Measurements from ENCODE around the gene STARD13. TPM values are rescaled to one million over a fixed set of nuclear protein-coding genes. Genes with fewer than 3 reads are reported as not detected.

STARD13 gene
- total and polyA plus RNA-seq, 8 donors, result 4.4 to 158 (median 44.0) TPM

GRCh38 chr13:33207615-33207961, 78.0 kb downstream of the STARD13 start:
- peak in 1 of 2 donors; percentile 84 for DNase-seq
- no peaks in the 10 kb centered on the region for H3K36me3 ChIP-seq
- intact Hi-C loops (cut with DNase I; ENCODE audit: low total_unique reads), result no loop called here
- no peak overlapping the region for H3K4me3 ChIP-seq
- H3K9me3 ChIP-seq, result no peaks in the 10 kb centered on the region
- peak overlapping the region in 4 of 5 donors; percentile 57 to 83 (median 80) for H3K27ac ChIP-seq
- no peaks in the 10 kb centered on the region for H3K27me3 ChIP-seq
- TF ChIP-seq POLR2AphosphoS5 (IDR thresholded peaks at IDR 0.05), result peak in 2 of 3 donors; percentile 55 to 83
- TF ChIP-seq POLR2A (IDR thresholded peaks at IDR 0.05), result no peak
- WGBS, 5 donors, result 18 to 27% (median 23%) methylated on average over 3 of the region's 3 CpGs
- peaks cover 37 to 68% (median 45%) of the 10 kb centered on the region in 4 donors for H3K4me1 ChIP-seq

DNA sequence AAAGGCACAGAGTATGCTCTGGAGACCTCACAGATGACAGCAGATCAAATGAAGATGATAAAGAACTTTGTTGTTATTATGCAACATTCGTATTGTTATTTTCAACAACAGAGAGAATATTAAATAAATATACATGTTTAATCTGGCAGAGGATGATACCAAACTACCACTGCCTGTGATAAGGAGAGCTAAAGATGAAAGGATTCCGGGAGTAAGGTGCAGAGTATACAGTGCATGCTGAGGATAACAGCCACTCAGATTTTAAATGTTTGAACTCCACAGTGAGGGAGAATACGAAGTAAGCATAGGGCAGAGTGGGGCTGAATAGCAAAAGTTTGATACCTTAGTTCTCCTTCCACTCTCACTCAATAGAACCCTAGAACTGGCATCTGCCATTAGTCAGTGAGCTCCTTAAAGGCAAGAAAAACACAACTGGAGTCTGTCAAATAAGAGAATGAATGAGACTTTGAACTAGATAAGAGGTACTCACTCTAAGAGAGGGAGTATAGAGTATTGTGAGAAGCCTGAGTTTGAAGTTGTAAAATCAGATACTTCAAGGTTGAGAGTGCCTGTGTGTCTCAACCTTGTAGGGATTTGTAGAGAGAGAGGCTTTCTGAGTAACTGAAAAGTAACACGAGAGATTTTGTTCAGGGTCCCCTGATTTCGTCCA, 78.5 kb downstream of the STARD13 start:
- no peak for DNase-seq
- WGBS, 5 donors, result 34 to 42% (median 41%) methylated on average over 5 of the region's 5 CpGs
- Histone ChIP-seq H3K27me3 (no peaks in the 10 kb centered on the region), H3K4me3 (no peak overlapping the region), H3K36me3 (no peaks in the 10 kb centered on the region), H3K27ac (peak overlapping the region; percentile 21 to 83 (median 79)), H3K4me1 (peaks cover 37 to 71% (median 49%) of the 10 kb centered on the region in 4 donors), H3K9me3 (no peaks in the 10 kb centered on the region)
- intact Hi-C loops (cut with DNase I; ENCODE audit: low total_unique reads), result no loop called here
- TF ChIP-seq, protein P1, sequence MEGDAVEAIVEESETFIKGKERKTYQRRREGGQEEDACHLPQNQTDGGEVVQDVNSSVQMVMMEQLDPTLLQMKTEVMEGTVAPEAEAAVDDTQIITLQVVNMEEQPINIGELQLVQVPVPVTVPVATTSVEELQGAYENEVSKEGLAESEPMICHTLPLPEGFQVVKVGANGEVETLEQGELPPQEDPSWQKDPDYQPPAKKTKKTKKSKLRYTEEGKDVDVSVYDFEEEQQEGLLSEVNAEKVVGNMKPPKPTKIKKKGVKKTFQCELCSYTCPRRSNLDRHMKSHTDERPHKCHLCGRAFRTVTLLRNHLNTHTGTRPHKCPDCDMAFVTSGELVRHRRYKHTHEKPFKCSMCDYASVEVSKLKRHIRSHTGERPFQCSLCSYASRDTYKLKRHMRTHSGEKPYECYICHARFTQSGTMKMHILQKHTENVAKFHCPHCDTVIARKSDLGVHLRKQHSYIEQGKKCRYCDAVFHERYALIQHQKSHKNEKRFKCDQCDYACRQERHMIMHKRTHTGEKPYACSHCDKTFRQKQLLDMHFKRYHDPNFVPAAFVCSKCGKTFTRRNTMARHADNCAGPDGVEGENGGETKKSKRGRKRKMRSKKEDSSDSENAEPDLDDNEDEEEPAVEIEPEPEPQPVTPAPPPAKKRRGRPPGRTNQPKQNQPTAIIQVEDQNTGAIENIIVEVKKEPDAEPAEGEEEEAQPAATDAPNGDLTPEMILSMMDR (IDR thresholded peaks at IDR 0.05), result no peak
- TF ChIP-seq POLR2AphosphoS5 (IDR thresholded peaks at IDR 0.05), result no peak
- no peak for TF ChIP-seq EP300 (IDR thresholded peaks at IDR 0.05)
- TF ChIP-seq POLR2A (IDR thresholded peaks at IDR 0.05), result no peak

DNA sequence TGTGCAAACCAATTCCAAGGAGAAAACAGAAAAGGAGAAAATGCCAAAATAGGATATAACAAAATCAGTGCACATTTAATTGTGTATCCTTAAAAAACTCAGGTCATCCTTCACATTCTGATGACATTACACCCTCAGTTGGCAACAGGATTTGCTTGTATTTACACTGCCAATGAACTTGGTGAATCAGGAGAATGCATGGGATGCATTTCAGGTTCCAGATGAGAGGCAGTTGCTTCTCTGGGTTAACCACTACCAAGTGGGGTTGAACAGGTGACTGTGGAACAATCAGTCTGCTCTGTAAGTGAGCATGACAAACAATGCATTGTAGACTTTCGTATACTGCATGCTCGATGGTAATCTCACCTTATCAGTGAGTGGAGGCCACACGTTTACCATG, 79.1 kb downstream of the STARD13 start:
- Histone ChIP-seq H3K27me3 (no peaks in the 10 kb centered on the region), H3K4me3 (no peak overlapping the region), H3K4me1 (peaks cover 37 to 77% (median 53%) of the 10 kb centered on the region in 4 donors), H3K36me3 (no peaks in the 10 kb centered on the region), H3K27ac (peak overlapping the region in 4 of 5 donors; percentile 57 to 83 (median 80)), H3K9me3 (no peaks in the 10 kb centered on the region)
- 30 to 59% (median 37%) methylated on average over 3 of the region's 3 CpGs for WGBS, 5 donors
- peak in 1 of 3 donors; percentile 34 for TF ChIP-seq POLR2AphosphoS5 (IDR thresholded peaks at IDR 0.05)
- no peak for TF ChIP-seq EP300 (IDR thresholded peaks at IDR 0.05)
- TF ChIP-seq, protein P1 (IDR thresholded peaks at IDR 0.05), result no peak
- TF ChIP-seq POLR2A (IDR thresholded peaks at IDR 0.05), result no peak
- intact Hi-C loops (cut with DNase I; ENCODE audit: low total_unique reads), result no loop called here
- DNase-seq, result no peak

- peak overlapping the region in 4 of 5 donors; percentile 57 to 83 (median 80) for H3K27ac ChIP-seq
- H3K4me3 ChIP-seq, result peak overlapping the region in 3 of 4 donors; percentile 32 to 39 (median 34)
- H3K9me3 ChIP-seq, result no peaks in the 10 kb centered on the region
- TF ChIP-seq POLR2A (IDR thresholded peaks at IDR 0.05) (no peak), POLR2AphosphoS5 (IDR thresholded peaks at IDR 0.05) (peak in 1 of 3 donors; percentile 33), EP300 (IDR thresholded peaks at IDR 0.05) (no peak)
- TF ChIP-seq, protein P1 (IDR thresholded peaks at IDR 0.05), result no peak
- peaks cover 37 to 78% (median 56%) of the 10 kb centered on the region in 4 donors for H3K4me1 ChIP-seq
- H3K36me3 ChIP-seq, result no peaks in the 10 kb centered on the region
- DNase-seq, result peak in 1 of 2 donors; percentile 74
- intact Hi-C loops (cut with DNase I; ENCODE audit: low total_unique reads), result no loop called here
- 23 to 42% (median 36%) methylated on average over 6 of the region's 6 CpGs for WGBS, 5 donors
- H3K27me3 ChIP-seq, result no peaks in the 10 kb centered on the region
Measured at GRCh38 chr13:33205804-33206221, 79.7 kb downstream of the STARD13 start.

DNA sequence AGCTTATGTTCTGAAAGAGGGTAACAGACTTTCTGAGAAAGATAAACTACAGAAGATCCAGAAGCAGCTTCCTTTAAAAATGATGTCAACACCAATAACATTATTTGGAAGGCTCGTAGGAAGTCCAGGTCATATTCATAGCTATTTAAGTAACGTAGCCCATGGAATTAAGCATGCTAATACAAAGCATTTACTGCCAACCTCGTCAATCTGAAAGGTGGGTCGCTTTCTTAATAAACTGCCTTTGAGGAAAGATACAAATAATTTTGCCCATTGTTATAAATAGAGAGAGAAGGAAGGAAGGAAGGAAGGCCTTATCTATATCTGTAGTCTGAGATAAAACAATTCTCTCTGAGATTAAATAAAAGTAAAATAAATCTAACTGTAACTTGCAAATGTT, 80.3 kb downstream of the STARD13 start:
- Histone ChIP-seq H3K27ac (peak overlapping the region in 4 of 5 donors; percentile 57 to 83 (median 80)), H3K27me3 (no peaks in the 10 kb centered on the region), H3K9me3 (no peaks in the 10 kb centered on the region), H3K4me1 (peaks cover 37 to 81% (median 59%) of the 10 kb centered on the region in 4 donors), H3K36me3 (no peaks in the 10 kb centered on the region), H3K4me3 (peak overlapping the region in 3 of 4 donors; percentile 32 to 39 (median 34))
- TF ChIP-seq, protein P1 (IDR thresholded peaks at IDR 0.05), result no peak
- TF ChIP-seq POLR2A (IDR thresholded peaks at IDR 0.05) (no peak), POLR2AphosphoS5 (IDR thresholded peaks at IDR 0.05) (no peak), EP300 (IDR thresholded peaks at IDR 0.05) (no peak)
- DNase-seq, result no peak
- intact Hi-C loops (cut with DNase I; ENCODE audit: low total_unique reads), result no loop called here
- WGBS, 5 donors, result 37 to 63% (median 59%) methylated on average over 4 of the region's 4 CpGs

All from stomach (tissue), 9 donors.